ENCODE data around the gene ZNF503.

Gene ZNF503

DNA sequence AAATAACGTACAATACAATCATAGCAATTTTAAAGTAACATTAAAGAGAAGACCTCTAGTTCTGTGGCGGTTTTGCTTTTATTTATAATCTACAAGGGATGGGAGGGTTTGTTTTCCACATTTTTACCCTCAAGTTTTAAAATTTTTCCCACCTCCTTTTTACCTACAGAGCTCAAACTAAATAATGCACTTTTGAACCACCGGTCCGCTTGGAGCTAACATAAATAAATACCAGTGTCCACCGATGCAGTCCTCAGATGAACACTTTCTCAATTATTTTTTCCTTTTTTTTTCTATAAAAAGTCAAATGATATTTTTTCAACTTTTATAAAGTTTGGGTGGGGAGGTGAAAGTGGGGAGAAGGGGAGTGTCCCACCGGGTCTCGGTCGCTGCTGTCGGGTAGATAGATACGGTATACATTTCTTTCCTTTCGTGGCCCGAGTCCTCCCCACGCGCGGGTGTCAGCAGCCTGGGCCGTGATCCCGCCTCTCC lies 3.3 kb downstream of the ZNF503 start:
- Histone ChIP-seq H3K4me1 (ENCODE audit: control insufficient read depth in 1 of 2, insufficient read depth in 1 of 2, low read depth in 1 of 2, low read length in 1 of 2) (peaks cover 47 to 60% of the 10 kb centered on the region in 2 experiments), H3K4me3 (ENCODE audit: low read depth in 1 of 2, low read length in 1 of 2) (no peak overlapping the region), H3K36me3 (no peaks in the 10 kb centered on the region), H3K27ac (no peak overlapping the region), H3K9me3 (no peaks in the 10 kb centered on the region), H3K27me3 (peaks cover 100% of the 10 kb centered on the region)
- TF ChIP-seq, protein P1, sequence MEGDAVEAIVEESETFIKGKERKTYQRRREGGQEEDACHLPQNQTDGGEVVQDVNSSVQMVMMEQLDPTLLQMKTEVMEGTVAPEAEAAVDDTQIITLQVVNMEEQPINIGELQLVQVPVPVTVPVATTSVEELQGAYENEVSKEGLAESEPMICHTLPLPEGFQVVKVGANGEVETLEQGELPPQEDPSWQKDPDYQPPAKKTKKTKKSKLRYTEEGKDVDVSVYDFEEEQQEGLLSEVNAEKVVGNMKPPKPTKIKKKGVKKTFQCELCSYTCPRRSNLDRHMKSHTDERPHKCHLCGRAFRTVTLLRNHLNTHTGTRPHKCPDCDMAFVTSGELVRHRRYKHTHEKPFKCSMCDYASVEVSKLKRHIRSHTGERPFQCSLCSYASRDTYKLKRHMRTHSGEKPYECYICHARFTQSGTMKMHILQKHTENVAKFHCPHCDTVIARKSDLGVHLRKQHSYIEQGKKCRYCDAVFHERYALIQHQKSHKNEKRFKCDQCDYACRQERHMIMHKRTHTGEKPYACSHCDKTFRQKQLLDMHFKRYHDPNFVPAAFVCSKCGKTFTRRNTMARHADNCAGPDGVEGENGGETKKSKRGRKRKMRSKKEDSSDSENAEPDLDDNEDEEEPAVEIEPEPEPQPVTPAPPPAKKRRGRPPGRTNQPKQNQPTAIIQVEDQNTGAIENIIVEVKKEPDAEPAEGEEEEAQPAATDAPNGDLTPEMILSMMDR (IDR thresholded peaks at IDR 0.05) = no peak

DNA sequence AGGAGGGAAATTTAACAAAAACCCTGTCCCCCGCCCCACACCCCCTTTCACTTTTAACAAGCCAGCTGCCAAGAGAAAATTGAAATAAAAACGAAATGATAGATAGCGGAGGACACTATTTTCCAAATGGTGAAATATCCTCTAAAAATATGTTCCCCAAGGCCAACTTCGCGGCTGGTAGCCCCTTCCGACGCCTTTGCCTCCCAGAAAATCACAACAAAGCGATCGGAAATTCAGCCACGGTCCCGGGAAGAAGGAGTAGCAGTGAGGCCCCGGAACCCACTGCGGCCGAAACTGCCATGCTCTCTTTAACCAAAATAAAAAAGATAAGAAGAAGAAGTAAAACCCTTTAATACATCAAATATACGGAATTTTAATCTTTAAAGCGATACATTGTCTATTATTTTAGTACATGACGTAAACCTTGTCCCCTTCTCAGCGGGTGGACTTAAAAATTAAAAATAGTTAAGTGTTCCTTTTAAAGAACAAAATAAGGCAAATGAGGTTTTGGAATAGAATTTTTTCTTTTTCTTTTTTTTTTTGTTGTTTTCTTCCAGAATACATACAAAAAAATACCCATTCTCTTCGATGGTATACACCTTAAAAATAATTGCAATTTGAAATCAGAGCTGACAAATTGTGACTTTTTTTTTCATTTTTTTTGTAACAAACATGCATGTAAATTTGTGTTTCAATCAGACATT lies 3.9 kb downstream of the ZNF503 start:
- H3K9me3 ChIP-seq = no peaks in the 10 kb centered on the region
- TF ChIP-seq, protein P1 (IDR thresholded peaks at IDR 0.05) = no peak
- peaks cover 100% of the 10 kb centered on the region for H3K27me3 ChIP-seq
- H3K36me3 ChIP-seq = no peaks in the 10 kb centered on the region
- peak overlapping the region in 1 of 2 experiments; percentile 47 for H3K4me3 ChIP-seq (ENCODE audit: low read depth in 1 of 2, low read length in 1 of 2)
- H3K27ac ChIP-seq = no peak overlapping the region
- peaks cover 41 to 54% of the 10 kb centered on the region in 2 experiments for H3K4me1 ChIP-seq (ENCODE audit: control insufficient read depth in 1 of 2, insufficient read depth in 1 of 2, low read depth in 1 of 2, low read length in 1 of 2)

DNA sequence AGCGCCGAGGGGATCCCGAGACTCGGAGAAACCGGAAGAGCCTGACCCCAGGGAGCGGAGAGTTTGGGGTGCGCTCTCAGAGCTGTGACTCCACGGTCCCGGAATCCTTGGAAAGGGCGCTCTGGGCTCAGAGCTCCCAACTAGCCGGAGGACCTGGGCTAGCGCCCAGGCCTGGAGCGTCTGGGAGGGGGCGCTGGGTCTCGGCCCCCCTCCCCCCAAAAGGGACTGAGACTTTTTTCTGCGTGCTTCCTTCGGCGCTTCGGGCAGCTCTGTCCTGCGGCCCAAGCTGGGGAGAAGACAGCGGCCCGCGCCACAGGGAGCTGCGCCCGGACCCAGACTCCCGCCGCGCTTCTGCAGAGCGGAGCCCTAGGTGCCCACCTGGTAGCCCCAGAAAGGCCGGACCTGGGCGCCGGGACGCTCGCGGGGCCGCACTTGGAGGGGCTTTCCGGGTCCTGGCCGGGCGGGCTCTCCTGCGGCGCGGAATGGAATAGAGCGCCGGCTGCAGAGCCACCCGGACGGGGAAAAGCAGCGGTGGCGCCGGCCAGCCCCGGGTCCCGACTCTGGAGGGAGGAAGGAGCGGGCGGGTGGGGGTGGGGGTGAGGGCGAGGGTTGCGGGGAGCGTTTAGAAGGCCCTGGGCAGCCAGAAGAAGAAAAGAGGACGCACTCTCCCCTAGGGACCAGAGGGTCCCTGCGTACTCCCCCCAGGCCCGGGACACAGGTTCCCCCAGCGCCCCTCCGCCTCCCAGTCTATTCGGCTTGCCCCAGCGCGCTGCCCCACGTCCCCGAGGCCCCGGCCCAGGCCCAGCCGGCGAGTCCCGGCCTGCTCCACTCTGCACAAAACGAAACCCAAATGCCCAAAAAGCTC lies 4.7 kb downstream of the ZNF503 start:
- H3K9me3 ChIP-seq = no peaks in the 10 kb centered on the region

DNA sequence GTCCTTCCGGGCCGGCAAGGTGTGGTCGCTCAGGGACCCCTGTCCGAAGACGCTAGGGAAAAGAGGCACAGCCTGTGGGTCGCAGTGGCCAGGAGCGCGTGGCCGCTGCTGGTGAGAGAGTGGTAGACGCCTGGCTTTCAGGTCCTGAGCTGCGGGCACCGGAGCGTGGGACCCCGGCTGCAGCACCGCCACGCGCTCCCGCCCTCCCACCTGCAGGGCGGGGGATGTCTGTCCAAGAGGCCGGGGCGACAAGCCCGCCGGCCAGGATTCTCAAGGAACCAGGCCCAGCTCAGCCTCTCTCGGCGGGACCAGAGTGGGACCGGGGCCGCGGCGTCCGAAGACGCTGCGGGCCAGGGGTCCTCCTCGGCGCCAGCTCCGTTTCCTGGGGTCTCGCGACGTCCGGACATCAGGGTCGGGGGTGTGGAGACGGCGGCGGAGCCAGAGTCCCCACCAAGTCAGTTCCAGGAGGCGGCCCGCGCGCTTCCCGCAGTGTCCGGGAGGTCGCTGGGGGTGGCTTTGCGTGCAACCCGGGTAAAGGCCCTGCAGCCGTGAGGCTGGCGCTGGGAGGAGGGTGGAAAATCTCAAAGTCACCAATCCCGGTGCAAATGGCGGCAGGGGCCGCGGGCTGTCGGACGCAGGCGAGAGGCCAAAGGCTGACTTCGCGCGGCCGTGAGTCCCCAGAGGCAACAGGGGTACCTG lies 5.5 kb downstream of the ZNF503 start:
- no peaks in the 10 kb centered on the region for H3K36me3 ChIP-seq
- H3K4me3 ChIP-seq (ENCODE audit: low read depth in 1 of 2, low read length in 1 of 2) = peak overlapping the region; percentile 21 to 47
- TF ChIP-seq, protein P1 (IDR thresholded peaks at IDR 0.05) = no peak
- no peaks in the 10 kb centered on the region for H3K9me3 ChIP-seq
- peaks cover 100% of the 10 kb centered on the region for H3K27me3 ChIP-seq
- H3K27ac ChIP-seq = no peak overlapping the region
- peaks cover 27 to 39% of the 10 kb centered on the region in 2 experiments for H3K4me1 ChIP-seq (ENCODE audit: control insufficient read depth in 1 of 2, insufficient read depth in 1 of 2, low read depth in 1 of 2, low read length in 1 of 2)

More for the DNA sequence above, 4.7 kb downstream of the ZNF503 start:
- H3K4me1 ChIP-seq (ENCODE audit: control insufficient read depth in 1 of 2, insufficient read depth in 1 of 2, low read depth in 1 of 2, low read length in 1 of 2) = peaks cover 33 to 46% of the 10 kb centered on the region in 2 experiments
- TF ChIP-seq, protein P1 (IDR thresholded peaks at IDR 0.05) = no peak
- no peak overlapping the region for H3K27ac ChIP-seq
- H3K36me3 ChIP-seq = no peaks in the 10 kb centered on the region
- peaks cover 100% of the 10 kb centered on the region for H3K27me3 ChIP-seq
- peak overlapping the region; percentile 21 to 47 for H3K4me3 ChIP-seq (ENCODE audit: low read depth in 1 of 2, low read length in 1 of 2)
